IPS DF 19.7 (cell line): ENCODE measurements around the gene LRP2BP.

Experiments used
- DNase-seq: peaks from one replicate; pipeline ENCODE4 v3.0.0-alpha.2; 2013; ENCODE audit warnings: low read depth, low spot score

LRP2BP gene

GRCh38 chr4:185395238-185395955, at the start of gene LRP2BP:
LRP2BP (minus strand) TSS chr4:185395924; CDS start chr4:185378186, 17,738 bp downstream.
- peak; percentile 15 for DNase-seq

- no peak for DNase-seq
Measured at GRCh38 chr4:185445209-185445608, 49.5 kb upstream of the LRP2BP start.

GRCh38 chr4:185441479-185441878, 45.8 kb upstream of the LRP2BP start:
- no peak for DNase-seq

- no peak for DNase-seq
Measured at GRCh38 chr4:185437809-185438208, 42.1 kb upstream of the LRP2BP start.

GRCh38 chr4:185435466-185435865, 39.7 kb upstream of the LRP2BP start:
- no peak for DNase-seq

GRCh38 chr4:185429660-185430059, 33.9 kb upstream of the LRP2BP start:
- no peak for DNase-seq

- DNase-seq: no peak
Measured at GRCh38 chr4:185426960-185427688, 31.4 kb upstream of the LRP2BP start.

GRCh38 chr4:185425647-185426352, 30.1 kb upstream of the LRP2BP start, which contains the start of gene UFSP2:
UFSP2 (minus strand) TSS chr4:185425964; CDS start chr4:185425868, 96 bp downstream.
- peak; percentile 30 for DNase-seq

- no peak for DNase-seq
Measured at GRCh38 chr4:185424905-185425646, 29.4 kb upstream of the LRP2BP start.

- no peak for DNase-seq
Measured at GRCh38 chr4:185421366-185422124, 25.8 kb upstream of the LRP2BP start.

GRCh38 chr4:185416955-185417354, 21.2 kb upstream of the LRP2BP start:
- no peak for DNase-seq

- no peak for DNase-seq
Measured at GRCh38 chr4:185412412-185412811, 16.7 kb upstream of the LRP2BP start.

GRCh38 chr4:185411849-185412248, 16.1 kb upstream of the LRP2BP start:
- DNase-seq: no peak

GRCh38 chr4:185408432-185408831, 12.7 kb upstream of the LRP2BP start:
- DNase-seq: no peak

GRCh38 chr4:185405296-185405999, 9.7 kb upstream of the LRP2BP start:
- DNase-seq: no peak

- no peak for DNase-seq
Measured at GRCh38 chr4:185404031-185404430, 8.3 kb upstream of the LRP2BP start.

GRCh38 chr4:185399466-185399865, 3.7 kb upstream of the LRP2BP start:
- no peak for DNase-seq

- no peak for DNase-seq
Measured at GRCh38 chr4:185398618-185399017, 2.9 kb upstream of the LRP2BP start.

GRCh38 chr4:185396724-185397385, 1.1 kb upstream of the LRP2BP start, which contains the start of gene ANKRD37:
ANKRD37 (plus strand) TSS chr4:185396841; CDS start chr4:185396924, 83 bp downstream.
- DNase-seq: peak; percentile 17
